Measurements from ENCODE around the gene LIMK2.

LIMK2 gene

GRCh38 chr22:31259798-31260473 lies 47.8 kb downstream of the LIMK2 start:
- Histone ChIP-seq H3K79me1 (ENCODE audit: low read length) (peaks cover 4% of the 10 kb centered on the region), H3K4me2 (ENCODE audit: low read length) (no peak overlapping the region), H3K4me3 (ENCODE audit: low read length) (no peak overlapping the region), H3K23ac (ENCODE audit: low read length) (no peak overlapping the region), H3K27ac (ENCODE audit: low read depth, low read length) (no peak overlapping the region), H2BK15ac (replicated peaks; ENCODE audit: low read depth) (no peak overlapping the region), H4K8ac (ENCODE audit: low read depth, low read length) (no peak overlapping the region), H3K4me1 (ENCODE audit: control insufficient read depth, low read depth, low read length) (no peaks in the 10 kb centered on the region), H3K4ac (ENCODE audit: low read depth, low read length) (no peak overlapping the region), H2BK5ac (ENCODE audit: low read length) (no peak overlapping the region), H2AK5ac (ENCODE audit: low read length) (no peak overlapping the region), H3K9ac (ENCODE audit: low read length) (no peak overlapping the region), H3K27me3 (ENCODE audit: insufficient read depth, low read length, poor library complexity) (no peaks in the 10 kb centered on the region), H2BK120ac (ENCODE audit: low read depth, low read length) (no peak overlapping the region), H3K36me3 (ENCODE audit: control insufficient read depth, insufficient read depth, low read length) (peaks cover 5% of the 10 kb centered on the region), H3K79me2 (ENCODE audit: control insufficient read depth, insufficient read depth, low read length) (no peaks in the 10 kb centered on the region), H3K56ac (ENCODE audit: low read length) (no peak overlapping the region), H4K5ac (ENCODE audit: low read length) (no peak overlapping the region), H3K18ac (ENCODE audit: low read length) (no peak overlapping the region)
- DNase-seq = no peak
- no CpG with 5 or more reads among the region's 8 CpGs for WGBS (ENCODE audit: extremely low coverage, insufficient coverage, low lambda C conversion rate)

- no peak overlapping the region for H3K4ac ChIP-seq (ENCODE audit: low read depth, low read length)
- H3K36me3 ChIP-seq (ENCODE audit: control insufficient read depth, insufficient read depth, low read length) = peaks cover 5% of the 10 kb centered on the region
- no peak overlapping the region for H3K4me3 ChIP-seq (ENCODE audit: low read length)
- no peak overlapping the region for H2BK5ac ChIP-seq (ENCODE audit: low read length)
- H3K18ac ChIP-seq (ENCODE audit: low read length) = no peak overlapping the region
- H3K4me2 ChIP-seq (ENCODE audit: low read length) = no peak overlapping the region
- no CpG with 5 or more reads among the region's 3 CpGs for WGBS (ENCODE audit: extremely low coverage, insufficient coverage, low lambda C conversion rate)
- H3K27me3 ChIP-seq (ENCODE audit: insufficient read depth, low read length, poor library complexity) = no peaks in the 10 kb centered on the region
- no peaks in the 10 kb centered on the region for H3K4me1 ChIP-seq (ENCODE audit: control insufficient read depth, low read depth, low read length)
- H3K9ac ChIP-seq (ENCODE audit: low read length) = no peak overlapping the region
- H2BK15ac ChIP-seq (replicated peaks; ENCODE audit: low read depth) = no peak overlapping the region
- H3K27ac ChIP-seq (ENCODE audit: low read depth, low read length) = no peak overlapping the region
- H3K79me1 ChIP-seq (ENCODE audit: low read length) = peaks cover 2% of the 10 kb centered on the region
- no peak overlapping the region for H3K23ac ChIP-seq (ENCODE audit: low read length)
- no peak overlapping the region for H4K8ac ChIP-seq (ENCODE audit: low read depth, low read length)
- H3K56ac ChIP-seq (ENCODE audit: low read length) = no peak overlapping the region
- H4K5ac ChIP-seq (ENCODE audit: low read length) = no peak overlapping the region
- no peak overlapping the region for H2BK120ac ChIP-seq (ENCODE audit: low read depth, low read length)
- H2AK5ac ChIP-seq (ENCODE audit: low read length) = no peak overlapping the region
- no peaks in the 10 kb centered on the region for H3K79me2 ChIP-seq (ENCODE audit: control insufficient read depth, insufficient read depth, low read length)
- no peak for DNase-seq
Measured at GRCh38 chr22:31260474-31260856, 48.4 kb downstream of the LIMK2 start.

GRCh38 chr22:31262312-31263133 lies 50.4 kb downstream of the LIMK2 start:
- Histone ChIP-seq H3K9ac (ENCODE audit: low read length) (no peak overlapping the region), H2BK15ac (replicated peaks; ENCODE audit: low read depth) (no peak overlapping the region), H2BK120ac (ENCODE audit: low read depth, low read length) (no peak overlapping the region), H3K36me3 (ENCODE audit: control insufficient read depth, insufficient read depth, low read length) (peaks cover 6% of the 10 kb centered on the region), H2AK5ac (ENCODE audit: low read length) (no peak overlapping the region), H3K23ac (ENCODE audit: low read length) (no peak overlapping the region), H3K4me3 (ENCODE audit: low read length) (no peak overlapping the region), H2BK5ac (ENCODE audit: low read length) (no peak overlapping the region), H3K79me1 (ENCODE audit: low read length) (no peaks in the 10 kb centered on the region), H3K79me2 (ENCODE audit: control insufficient read depth, insufficient read depth, low read length) (no peaks in the 10 kb centered on the region), H3K4ac (ENCODE audit: low read depth, low read length) (no peak overlapping the region), H4K5ac (ENCODE audit: low read length) (no peak overlapping the region), H3K4me2 (ENCODE audit: low read length) (no peak overlapping the region), H3K18ac (ENCODE audit: low read length) (no peak overlapping the region), H3K56ac (ENCODE audit: low read length) (no peak overlapping the region), H3K4me1 (ENCODE audit: control insufficient read depth, low read depth, low read length) (no peaks in the 10 kb centered on the region), H3K27me3 (ENCODE audit: insufficient read depth, low read length, poor library complexity) (no peaks in the 10 kb centered on the region), H4K8ac (ENCODE audit: low read depth, low read length) (no peak overlapping the region), H3K27ac (ENCODE audit: low read depth, low read length) (no peak overlapping the region)
- no CpG with 5 or more reads among the region's 13 CpGs for WGBS (ENCODE audit: extremely low coverage, insufficient coverage, low lambda C conversion rate)
- no peak for DNase-seq

- Histone ChIP-seq H3K36me3 (ENCODE audit: control insufficient read depth, insufficient read depth, low read length) (peaks cover 6% of the 10 kb centered on the region), H3K9ac (ENCODE audit: low read length) (no peak overlapping the region), H3K79me2 (ENCODE audit: control insufficient read depth, insufficient read depth, low read length) (no peaks in the 10 kb centered on the region), H3K79me1 (ENCODE audit: low read length) (no peaks in the 10 kb centered on the region), H3K4me3 (ENCODE audit: low read length) (no peak overlapping the region), H3K27me3 (ENCODE audit: insufficient read depth, low read length, poor library complexity) (no peaks in the 10 kb centered on the region), H3K56ac (ENCODE audit: low read length) (no peak overlapping the region), H2AK5ac (ENCODE audit: low read length) (no peak overlapping the region), H4K8ac (ENCODE audit: low read depth, low read length) (no peak overlapping the region), H3K23ac (ENCODE audit: low read length) (no peak overlapping the region), H3K18ac (ENCODE audit: low read length) (no peak overlapping the region), H3K4me1 (ENCODE audit: control insufficient read depth, low read depth, low read length) (no peaks in the 10 kb centered on the region), H4K5ac (ENCODE audit: low read length) (no peak overlapping the region), H2BK15ac (replicated peaks; ENCODE audit: low read depth) (no peak overlapping the region), H2BK120ac (ENCODE audit: low read depth, low read length) (no peak overlapping the region), H3K27ac (ENCODE audit: low read depth, low read length) (no peak overlapping the region), H3K4me2 (ENCODE audit: low read length) (no peak overlapping the region), H2BK5ac (ENCODE audit: low read length) (no peak overlapping the region), H3K4ac (ENCODE audit: low read depth, low read length) (no peak overlapping the region)
- no CpG with 5 or more reads among the region's 6 CpGs for WGBS (ENCODE audit: extremely low coverage, insufficient coverage, low lambda C conversion rate)
- DNase-seq = no peak
Measured at GRCh38 chr22:31263896-31264640, 52.0 kb downstream of the LIMK2 start.

- DNase-seq = no peak
- no peak overlapping the region for H2BK15ac ChIP-seq (replicated peaks; ENCODE audit: low read depth)
- no peak overlapping the region for H2AK5ac ChIP-seq (ENCODE audit: low read length)
- H3K4me2 ChIP-seq (ENCODE audit: low read length) = no peak overlapping the region
- no peaks in the 10 kb centered on the region for H3K27me3 ChIP-seq (ENCODE audit: insufficient read depth, low read length, poor library complexity)
- H4K8ac ChIP-seq (ENCODE audit: low read depth, low read length) = no peak overlapping the region
- no peak overlapping the region for H3K9ac ChIP-seq (ENCODE audit: low read length)
- H3K4me1 ChIP-seq (ENCODE audit: control insufficient read depth, low read depth, low read length) = peaks cover 11% of the 10 kb centered on the region
- no peak overlapping the region for H3K23ac ChIP-seq (ENCODE audit: low read length)
- no peak overlapping the region for H2BK5ac ChIP-seq (ENCODE audit: low read length)
- H4K5ac ChIP-seq (ENCODE audit: low read length) = no peak overlapping the region
- no peaks in the 10 kb centered on the region for H3K79me2 ChIP-seq (ENCODE audit: control insufficient read depth, insufficient read depth, low read length)
- H2BK120ac ChIP-seq (ENCODE audit: low read depth, low read length) = no peak overlapping the region
- no peaks in the 10 kb centered on the region for H3K79me1 ChIP-seq (ENCODE audit: low read length)
- no peak overlapping the region for H3K18ac ChIP-seq (ENCODE audit: low read length)
- peaks cover 2% of the 10 kb centered on the region for H3K36me3 ChIP-seq (ENCODE audit: control insufficient read depth, insufficient read depth, low read length)
- H3K27ac ChIP-seq (ENCODE audit: low read depth, low read length) = no peak overlapping the region
- H3K4me3 ChIP-seq (ENCODE audit: low read length) = no peak overlapping the region
- WGBS (ENCODE audit: extremely low coverage, insufficient coverage, low lambda C conversion rate) = no CpG with 5 or more reads among the region's 2 CpGs
- no peak overlapping the region for H3K56ac ChIP-seq (ENCODE audit: low read length)
- no peak overlapping the region for H3K4ac ChIP-seq (ENCODE audit: low read depth, low read length)
Measured at GRCh38 chr22:31268281-31268680, 56.2 kb downstream of the LIMK2 start.

All from mesendoderm (in vitro differentiated cells).